ENCODE data around the gene CLDND1.

DNA sequence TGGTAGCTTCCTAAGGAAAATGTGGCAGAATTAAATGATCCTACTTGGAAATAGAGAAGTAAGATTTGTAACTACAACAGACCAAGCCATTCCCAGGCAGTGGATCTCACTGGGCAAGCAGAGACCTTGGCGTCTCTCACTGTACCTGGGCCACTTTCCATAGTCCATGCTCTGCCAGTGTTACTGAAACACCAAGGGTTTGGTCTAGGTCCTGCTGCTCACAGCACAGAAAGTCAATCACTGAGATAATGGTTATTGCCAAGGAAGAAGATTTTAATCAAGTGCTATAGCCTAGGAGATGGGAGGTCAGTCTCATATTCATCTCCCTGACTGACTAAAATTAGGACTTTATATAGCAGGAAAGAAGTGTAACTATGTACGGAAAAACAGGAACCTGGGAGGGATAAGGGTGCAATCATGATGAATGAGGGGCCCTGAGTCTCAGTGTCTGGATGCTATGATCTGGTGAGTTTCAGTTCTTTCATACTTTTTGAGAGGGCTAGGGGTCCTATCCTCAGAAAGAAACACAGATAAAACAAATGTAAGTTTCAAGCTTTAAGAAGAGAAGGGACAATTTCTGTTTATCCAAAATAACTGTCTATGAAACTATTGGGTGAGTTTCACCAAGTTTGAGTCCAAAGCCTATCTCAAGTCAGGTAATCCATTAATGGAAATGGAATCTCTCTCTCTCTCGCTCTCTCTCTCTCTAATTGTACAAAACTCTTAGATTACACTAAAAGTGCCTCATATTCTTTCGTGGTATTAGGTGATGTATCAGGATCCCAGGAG, 29.7 kb upstream of the CLDND1 start:
- TF ChIP-seq, protein P1, sequence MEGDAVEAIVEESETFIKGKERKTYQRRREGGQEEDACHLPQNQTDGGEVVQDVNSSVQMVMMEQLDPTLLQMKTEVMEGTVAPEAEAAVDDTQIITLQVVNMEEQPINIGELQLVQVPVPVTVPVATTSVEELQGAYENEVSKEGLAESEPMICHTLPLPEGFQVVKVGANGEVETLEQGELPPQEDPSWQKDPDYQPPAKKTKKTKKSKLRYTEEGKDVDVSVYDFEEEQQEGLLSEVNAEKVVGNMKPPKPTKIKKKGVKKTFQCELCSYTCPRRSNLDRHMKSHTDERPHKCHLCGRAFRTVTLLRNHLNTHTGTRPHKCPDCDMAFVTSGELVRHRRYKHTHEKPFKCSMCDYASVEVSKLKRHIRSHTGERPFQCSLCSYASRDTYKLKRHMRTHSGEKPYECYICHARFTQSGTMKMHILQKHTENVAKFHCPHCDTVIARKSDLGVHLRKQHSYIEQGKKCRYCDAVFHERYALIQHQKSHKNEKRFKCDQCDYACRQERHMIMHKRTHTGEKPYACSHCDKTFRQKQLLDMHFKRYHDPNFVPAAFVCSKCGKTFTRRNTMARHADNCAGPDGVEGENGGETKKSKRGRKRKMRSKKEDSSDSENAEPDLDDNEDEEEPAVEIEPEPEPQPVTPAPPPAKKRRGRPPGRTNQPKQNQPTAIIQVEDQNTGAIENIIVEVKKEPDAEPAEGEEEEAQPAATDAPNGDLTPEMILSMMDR (IDR thresholded peaks at IDR 0.05 in 4 of 5, conservative IDR thresholded peaks at IDR 0.05 in 1 of 5) = no peak
- TF ChIP-seq POLR2A (IDR thresholded peaks at IDR 0.05) = no peak
